ENCODE data around the gene BACH1.

The BACH1 gene

DNA sequence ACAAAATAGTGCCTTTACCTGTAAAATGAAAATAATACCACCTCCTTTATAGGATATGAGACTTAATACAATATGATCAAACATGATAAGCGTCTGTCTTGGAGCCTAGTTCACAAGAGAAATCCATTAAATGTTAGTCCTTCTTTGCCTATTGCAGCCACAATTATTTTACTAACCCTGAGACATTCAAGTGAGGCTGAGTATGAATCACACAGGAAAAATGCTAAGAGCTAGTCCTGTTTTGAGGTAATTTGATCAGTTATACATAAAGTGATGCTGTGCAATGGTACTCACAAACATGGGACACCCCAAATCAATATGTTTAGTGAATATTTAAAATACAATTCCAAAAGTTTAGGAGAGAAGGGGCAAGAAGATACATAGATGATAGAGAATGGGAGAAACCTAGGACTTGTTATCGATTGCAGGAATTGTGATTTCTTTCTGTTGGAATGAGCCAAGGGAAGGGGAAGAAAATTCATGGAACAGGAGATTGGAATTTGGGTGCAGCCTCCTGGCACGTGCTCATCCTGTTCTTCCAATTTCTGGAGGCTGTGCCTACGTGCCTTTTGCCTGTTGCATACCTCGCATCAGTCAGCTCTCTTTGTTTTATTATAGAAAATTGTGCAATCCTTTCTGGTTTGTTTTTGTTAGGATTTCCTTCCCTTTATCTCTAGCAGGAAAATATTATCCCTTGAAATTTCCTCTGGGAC is 39.9 kb upstream of the BACH1 start:
- TF ChIP-seq, protein P1, sequence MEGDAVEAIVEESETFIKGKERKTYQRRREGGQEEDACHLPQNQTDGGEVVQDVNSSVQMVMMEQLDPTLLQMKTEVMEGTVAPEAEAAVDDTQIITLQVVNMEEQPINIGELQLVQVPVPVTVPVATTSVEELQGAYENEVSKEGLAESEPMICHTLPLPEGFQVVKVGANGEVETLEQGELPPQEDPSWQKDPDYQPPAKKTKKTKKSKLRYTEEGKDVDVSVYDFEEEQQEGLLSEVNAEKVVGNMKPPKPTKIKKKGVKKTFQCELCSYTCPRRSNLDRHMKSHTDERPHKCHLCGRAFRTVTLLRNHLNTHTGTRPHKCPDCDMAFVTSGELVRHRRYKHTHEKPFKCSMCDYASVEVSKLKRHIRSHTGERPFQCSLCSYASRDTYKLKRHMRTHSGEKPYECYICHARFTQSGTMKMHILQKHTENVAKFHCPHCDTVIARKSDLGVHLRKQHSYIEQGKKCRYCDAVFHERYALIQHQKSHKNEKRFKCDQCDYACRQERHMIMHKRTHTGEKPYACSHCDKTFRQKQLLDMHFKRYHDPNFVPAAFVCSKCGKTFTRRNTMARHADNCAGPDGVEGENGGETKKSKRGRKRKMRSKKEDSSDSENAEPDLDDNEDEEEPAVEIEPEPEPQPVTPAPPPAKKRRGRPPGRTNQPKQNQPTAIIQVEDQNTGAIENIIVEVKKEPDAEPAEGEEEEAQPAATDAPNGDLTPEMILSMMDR (IDR thresholded peaks at IDR 0.05; ENCODE audit: insufficient read depth, low read length, missing control alignments) = no peak
- DNase-seq (ENCODE audit: low read depth, low spot score) = peak; percentile 59
- ChIA-PET CTCF (interaction anchor here (1.1 to 1.3 kb wide), 2 partner anchors 16 to 117 kb away, joined by 3 read pairs; no protein-coding TSS in a partner anchor), POLR2A (interaction anchor here (0.5 to 2.2 kb wide), 3 partner anchors 40 to 56 kb away, joined by 3 to 9 read pairs (median 3); partner anchors contain the start of gene BACH1)
- no peak overlapping the region for H3K4me3 ChIP-seq (ENCODE audit: low read depth, low read length)

DNA sequence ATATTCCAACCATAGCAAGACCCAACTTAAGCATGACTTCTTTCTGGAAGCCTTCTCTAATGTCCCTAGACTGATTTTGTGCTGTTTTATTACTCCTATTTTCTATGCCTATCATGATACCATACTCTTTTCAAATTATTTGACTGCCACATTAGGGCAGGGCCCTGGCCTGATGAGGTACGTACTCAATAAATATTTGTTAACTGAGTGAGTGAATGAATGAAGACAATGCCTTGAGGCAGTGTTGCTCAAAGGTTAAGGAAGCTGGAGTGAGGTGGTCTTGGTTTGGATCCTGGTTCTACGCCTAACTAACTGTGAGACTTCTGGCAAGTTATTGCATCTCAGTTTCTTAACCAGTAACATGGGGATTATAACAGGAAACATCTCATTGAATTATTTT is 38.3 kb upstream of the BACH1 start:
- ChIA-PET POLR2A (interaction anchor here (0.6 to 2.2 kb wide), 2 partner anchors 39 to 117 kb away, joined by 3 to 9 read pairs; partner anchors contain the start of gene BACH1), CTCF (interaction anchor here (1.0 to 1.9 kb wide), 3 partner anchors 13 to 41 kb away, joined by 3 to 5 read pairs (median 4); no protein-coding TSS in a partner anchor)
- H3K4me3 ChIP-seq (ENCODE audit: low read depth, low read length) = no peak overlapping the region
- TF ChIP-seq, protein P1 (IDR thresholded peaks at IDR 0.05; ENCODE audit: insufficient read depth, low read length, missing control alignments) = no peak
- DNase-seq (ENCODE audit: low read depth, low spot score) = no peak

DNA sequence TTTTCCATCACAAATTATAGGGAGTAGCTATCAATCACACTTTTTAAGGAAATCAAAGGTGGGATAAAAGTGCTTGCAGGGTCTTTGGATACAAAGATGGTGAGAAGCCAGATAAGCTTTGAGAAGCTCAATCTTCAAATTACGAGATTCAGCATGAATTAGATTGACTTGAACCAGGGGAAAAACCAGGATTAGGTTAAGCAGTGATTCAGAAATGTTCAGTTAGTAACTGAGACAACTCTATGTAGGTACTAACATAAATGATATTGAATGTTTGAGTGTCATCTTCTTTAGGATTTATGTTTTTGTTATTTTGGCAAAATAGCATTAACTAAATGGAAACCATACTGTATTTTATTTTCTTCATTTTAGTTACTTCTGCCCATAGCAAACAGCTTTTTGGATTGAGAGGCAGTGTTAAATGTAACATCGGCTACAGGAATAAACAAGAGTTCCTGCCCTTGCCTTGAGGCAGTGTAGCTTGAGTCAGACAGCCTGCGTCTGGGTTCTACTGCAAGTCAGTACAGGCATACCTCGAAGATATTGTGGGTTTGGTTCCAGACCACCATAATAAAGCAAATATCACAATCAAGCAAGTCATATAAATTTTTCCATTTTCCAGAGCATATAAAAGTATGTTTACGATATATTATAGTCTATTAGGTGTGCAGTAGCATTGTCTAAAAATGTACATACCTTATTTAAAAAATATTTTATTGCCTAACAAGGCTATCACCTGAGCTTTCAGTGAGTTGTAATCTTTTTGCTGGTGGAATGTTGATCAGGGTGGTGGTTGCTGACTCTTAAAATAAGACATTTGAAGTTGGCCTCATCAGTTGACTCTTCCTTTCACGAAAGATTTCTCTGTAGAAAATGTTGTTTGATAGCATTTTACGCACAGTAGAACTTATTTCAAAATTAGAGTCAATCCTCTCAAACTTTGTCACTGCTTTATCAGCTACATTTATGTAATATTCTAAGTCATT is 36.9 kb upstream of the BACH1 start:
- ChIA-PET POLR2A (no interaction called here), CTCF (interaction anchor here (1.4 to 1.9 kb wide), 2 partner anchors 39 to 112 kb away, joined by 3 to 5 read pairs; no protein-coding TSS in a partner anchor)

DNA sequence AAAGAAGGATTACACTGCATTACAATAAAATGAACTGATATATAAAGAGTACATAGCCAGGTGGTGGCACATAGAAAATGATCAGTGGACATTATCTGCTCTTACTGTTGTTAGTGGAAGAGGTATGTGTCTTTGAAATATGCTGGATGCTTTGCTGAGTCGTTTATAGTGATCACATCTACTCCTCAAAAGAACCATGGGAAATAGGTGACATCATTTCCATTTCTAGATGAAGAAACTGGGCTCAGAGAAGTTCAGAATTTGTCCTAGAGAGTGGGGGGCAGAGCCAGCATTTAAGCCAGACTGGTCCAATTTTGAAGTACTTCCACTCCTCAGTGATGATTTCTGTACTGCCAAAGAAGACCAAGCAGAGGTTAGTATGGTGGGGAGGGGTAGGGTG is 34.0 kb upstream of the BACH1 start:
- H3K4me3 ChIP-seq (ENCODE audit: low read depth, low read length) = no peak overlapping the region
- POLR2A ChIA-PET = no interaction called here
- no peak for DNase-seq (ENCODE audit: low read depth, low spot score)
- TF ChIP-seq, protein P1 (IDR thresholded peaks at IDR 0.05; ENCODE audit: insufficient read depth, low read length, missing control alignments) = no peak
- CTCF ChIA-PET = no interaction called here

More for the DNA sequence above, 36.9 kb upstream of the BACH1 start:
- DNase-seq (ENCODE audit: low read depth, low spot score) = no peak
- H3K4me3 ChIP-seq (ENCODE audit: low read depth, low read length) = no peak overlapping the region
- TF ChIP-seq, protein P1 (IDR thresholded peaks at IDR 0.05; ENCODE audit: insufficient read depth, low read length, missing control alignments) = no peak

DNA sequence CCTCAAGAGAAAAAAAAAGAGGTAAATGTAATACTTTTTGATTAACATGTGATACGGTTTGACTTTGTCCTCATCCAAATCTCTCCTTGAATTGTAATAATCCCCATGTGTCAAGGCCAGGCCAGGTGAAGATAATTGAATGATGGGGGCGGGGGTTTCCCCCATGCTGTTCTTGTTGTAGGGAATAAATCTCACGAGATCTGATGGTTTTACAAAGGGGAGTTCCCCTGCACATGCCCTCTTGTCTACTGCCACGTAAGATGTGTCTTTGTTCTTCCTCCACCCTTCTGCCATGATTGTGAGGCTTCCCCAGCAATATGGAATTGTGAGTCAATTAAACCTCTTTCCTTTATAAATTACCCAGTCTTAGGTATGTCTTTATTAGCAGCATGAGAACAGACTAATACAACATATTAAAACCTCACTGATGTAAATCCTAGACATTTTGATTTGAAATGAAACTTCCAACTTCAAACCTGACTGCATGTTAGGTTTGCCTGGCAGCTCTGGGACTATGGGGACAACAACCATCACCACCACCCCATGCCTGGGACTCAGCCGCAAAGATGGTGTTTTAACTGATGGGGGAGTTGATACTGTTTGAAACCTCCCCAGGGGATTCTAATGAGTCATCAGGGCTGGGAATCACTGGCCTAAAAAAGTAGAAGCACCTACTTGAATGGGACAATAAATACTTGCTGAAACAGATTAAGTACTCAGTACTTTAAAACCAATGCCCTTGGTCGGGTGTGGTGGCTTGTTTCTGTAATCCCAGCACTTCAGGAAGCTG is 32.8 kb upstream of the BACH1 start:
- ChIA-PET CTCF (no interaction called here), POLR2A (no interaction called here)

More for the DNA sequence above, 32.8 kb upstream of the BACH1 start:
- DNase-seq (ENCODE audit: low read depth, low spot score) = no peak
- TF ChIP-seq, protein P1 (IDR thresholded peaks at IDR 0.05; ENCODE audit: insufficient read depth, low read length, missing control alignments) = no peak
- H3K4me3 ChIP-seq (ENCODE audit: low read depth, low read length) = no peak overlapping the region
